ENCODE results near the gene TCAP. TPM values are rescaled to one million over a fixed set of nuclear protein-coding genes. Genes with fewer than 3 reads are reported as not detected.
"Not testable (repeated sequence)": the region's sequence is repeated elsewhere in the genome, so short reads cannot be mapped to it uniquely, and the experiment has no call there.

TCAP gene
- total RNA-seq, 1 donor from 2014 or later, result 1.3 TPM

- H3K9me3 Mint-ChIP-seq (ENCODE audit: unreplicated experiment), result no peaks in the 10 kb centered on the region
Observed at GRCh38 chr17:39709319-39709997, 44.3 kb downstream of the TCAP start.

GRCh38 chr17:39709998-39710964 lies 45.1 kb downstream of the TCAP start:
- TF ChIP-seq CTCF (IDR thresholded peaks at IDR 0.05), result no peak
- DNase-seq (ENCODE audit: extremely low spot score, unreplicated experiment), result no peak
- no peaks in the 10 kb centered on the region for H3K9me3 Mint-ChIP-seq (ENCODE audit: unreplicated experiment)
- H3K27me3 Mint-ChIP-seq (ENCODE audit: unreplicated experiment), result no peaks in the 10 kb centered on the region
- H3K4me1 Mint-ChIP-seq (ENCODE audit: unreplicated experiment), result no peaks in the 10 kb centered on the region
- H3K36me3 Mint-ChIP-seq (ENCODE audit: unreplicated experiment), result peaks cover 16% of the 10 kb centered on the region
- H3K4me3 Mint-ChIP-seq (ENCODE audit: unreplicated experiment), result no peak overlapping the region
- no peak overlapping the region for H3K27ac Mint-ChIP-seq (ENCODE audit: unreplicated experiment)

More at GRCh38 chr17:39709319-39709997, 44.3 kb downstream of the TCAP start:
- Mint-ChIP-seq H3K4me3 (ENCODE audit: unreplicated experiment) (no peak overlapping the region), H3K4me1 (ENCODE audit: unreplicated experiment) (peaks cover 5% of the 10 kb centered on the region), H3K27ac (ENCODE audit: unreplicated experiment) (no peak overlapping the region), H3K27me3 (ENCODE audit: unreplicated experiment) (no peaks in the 10 kb centered on the region), H3K36me3 (ENCODE audit: unreplicated experiment) (peaks cover 14% of the 10 kb centered on the region)
- TF ChIP-seq CTCF (IDR thresholded peaks at IDR 0.05), result no peak
- no peak for DNase-seq (ENCODE audit: extremely low spot score, unreplicated experiment)

- DNase-seq (ENCODE audit: extremely low spot score, unreplicated experiment); H3K27ac Mint-ChIP-seq (ENCODE audit: unreplicated experiment); H3K4me3 Mint-ChIP-seq (ENCODE audit: unreplicated experiment); H3K4me1 Mint-ChIP-seq (ENCODE audit: unreplicated experiment); H3K27me3 Mint-ChIP-seq (ENCODE audit: unreplicated experiment); H3K9me3 Mint-ChIP-seq (ENCODE audit: unreplicated experiment): not testable (repeated sequence)
- peaks cover 18% of the 10 kb centered on the region for H3K36me3 Mint-ChIP-seq (ENCODE audit: unreplicated experiment)
Observed at GRCh38 chr17:39711071-39711470, 45.9 kb downstream of the TCAP start.

GRCh38 chr17:39711851-39712250 lies 46.7 kb downstream of the TCAP start:
- Mint-ChIP-seq H3K36me3 (ENCODE audit: unreplicated experiment) (peaks cover 18% of the 10 kb centered on the region), H3K27ac (ENCODE audit: unreplicated experiment) (no peak overlapping the region), H3K27me3 (ENCODE audit: unreplicated experiment) (no peaks in the 10 kb centered on the region), H3K4me3 (ENCODE audit: unreplicated experiment) (no peak overlapping the region), H3K9me3 (ENCODE audit: unreplicated experiment) (no peaks in the 10 kb centered on the region), H3K4me1 (ENCODE audit: unreplicated experiment) (no peaks in the 10 kb centered on the region)
- no peak for DNase-seq (ENCODE audit: extremely low spot score, unreplicated experiment)
- no peak for TF ChIP-seq CTCF (IDR thresholded peaks at IDR 0.05)

- H3K27ac Mint-ChIP-seq (ENCODE audit: unreplicated experiment), result no peak overlapping the region
- H3K27me3 Mint-ChIP-seq (ENCODE audit: unreplicated experiment), result no peaks in the 10 kb centered on the region
- H3K36me3 Mint-ChIP-seq (ENCODE audit: unreplicated experiment), result peaks cover 26% of the 10 kb centered on the region
- H3K9me3 Mint-ChIP-seq (ENCODE audit: unreplicated experiment), result no peaks in the 10 kb centered on the region
- DNase-seq (ENCODE audit: extremely low spot score, unreplicated experiment), result no peak
- no peak for TF ChIP-seq CTCF (IDR thresholded peaks at IDR 0.05)
- H3K4me1 Mint-ChIP-seq (ENCODE audit: unreplicated experiment), result no peaks in the 10 kb centered on the region
- H3K4me3 Mint-ChIP-seq (ENCODE audit: unreplicated experiment), result no peak overlapping the region
Observed at GRCh38 chr17:39714234-39714633, 49.1 kb downstream of the TCAP start.

All from osteocyte (in vitro differentiated cells).